CD4-positive, alpha-beta T cell treated with Interleukin-4 for 1 hour (primary cell): ENCODE results near the gene ELF3.
"Not testable (repeated sequence)": the region's sequence is repeated elsewhere in the genome, so short reads cannot be mapped to it uniquely, and the experiment has no call there.

Experiments
- DNase-seq, 2 donors: peaks; one replicate each; pipeline ENCODE4 v3.0.0-alpha.2; 2020 to 2022

ELF3 gene

DNA sequence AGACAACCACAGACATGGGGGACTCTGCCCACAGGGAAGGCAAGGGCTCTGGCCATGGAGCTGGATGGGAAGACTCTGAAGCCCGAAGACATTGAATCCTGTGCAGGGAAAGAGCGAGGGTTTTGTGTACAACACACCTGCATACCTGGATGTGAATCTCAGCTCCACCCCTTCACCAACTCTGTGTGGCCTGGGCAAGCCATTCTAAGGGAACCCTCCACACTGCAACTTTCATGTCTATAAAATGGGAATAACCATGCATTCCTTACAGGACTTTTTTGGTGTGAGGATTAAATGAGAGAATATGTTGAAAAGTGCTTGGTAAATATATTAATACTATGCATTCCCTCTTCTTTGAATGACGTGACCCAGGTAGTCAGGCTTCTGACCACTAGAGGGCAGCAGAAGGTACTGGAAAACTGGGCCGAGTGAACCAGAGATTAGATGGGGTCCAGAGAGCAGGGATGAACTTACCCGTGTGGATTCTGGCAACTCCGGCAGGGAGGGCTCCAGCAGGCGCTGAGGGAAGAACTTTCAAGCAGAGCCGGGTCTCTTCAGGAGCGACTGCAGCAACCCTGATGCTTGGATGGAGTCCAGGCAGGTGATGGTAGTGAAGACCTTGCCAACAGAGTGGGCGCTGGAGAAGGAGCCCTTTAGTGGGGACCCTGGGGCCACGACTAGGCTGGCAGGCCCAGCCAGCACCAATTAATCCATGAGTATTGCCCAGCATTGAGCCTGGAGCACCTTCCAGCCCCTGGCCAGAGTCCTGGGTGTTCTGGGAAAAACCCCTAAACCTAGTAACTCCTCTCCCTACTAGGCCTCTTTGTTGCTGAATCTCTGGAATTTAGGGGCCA, 834 bp upstream of the ELF3 start:
- peak; percentile 35 to 63 for DNase-seq

DNA sequence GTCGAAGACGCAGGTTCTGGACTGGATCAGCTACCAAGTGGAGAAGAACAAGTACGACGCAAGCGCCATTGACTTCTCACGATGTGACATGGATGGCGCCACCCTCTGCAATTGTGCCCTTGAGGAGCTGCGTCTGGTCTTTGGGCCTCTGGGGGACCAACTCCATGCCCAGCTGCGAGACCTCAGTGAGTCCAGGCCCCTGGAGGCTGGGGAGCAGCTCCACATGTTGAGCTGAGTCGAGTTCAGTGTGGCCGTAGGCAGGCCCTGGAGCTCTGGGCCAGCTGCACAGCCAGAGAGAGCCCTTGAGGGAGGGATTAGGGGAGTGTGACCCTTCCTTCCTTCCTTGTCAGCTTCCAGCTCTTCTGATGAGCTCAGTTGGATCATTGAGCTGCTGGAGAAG, 1.6 kb downstream of the ELF3 start:
- DNase-seq, result no peak

DNA sequence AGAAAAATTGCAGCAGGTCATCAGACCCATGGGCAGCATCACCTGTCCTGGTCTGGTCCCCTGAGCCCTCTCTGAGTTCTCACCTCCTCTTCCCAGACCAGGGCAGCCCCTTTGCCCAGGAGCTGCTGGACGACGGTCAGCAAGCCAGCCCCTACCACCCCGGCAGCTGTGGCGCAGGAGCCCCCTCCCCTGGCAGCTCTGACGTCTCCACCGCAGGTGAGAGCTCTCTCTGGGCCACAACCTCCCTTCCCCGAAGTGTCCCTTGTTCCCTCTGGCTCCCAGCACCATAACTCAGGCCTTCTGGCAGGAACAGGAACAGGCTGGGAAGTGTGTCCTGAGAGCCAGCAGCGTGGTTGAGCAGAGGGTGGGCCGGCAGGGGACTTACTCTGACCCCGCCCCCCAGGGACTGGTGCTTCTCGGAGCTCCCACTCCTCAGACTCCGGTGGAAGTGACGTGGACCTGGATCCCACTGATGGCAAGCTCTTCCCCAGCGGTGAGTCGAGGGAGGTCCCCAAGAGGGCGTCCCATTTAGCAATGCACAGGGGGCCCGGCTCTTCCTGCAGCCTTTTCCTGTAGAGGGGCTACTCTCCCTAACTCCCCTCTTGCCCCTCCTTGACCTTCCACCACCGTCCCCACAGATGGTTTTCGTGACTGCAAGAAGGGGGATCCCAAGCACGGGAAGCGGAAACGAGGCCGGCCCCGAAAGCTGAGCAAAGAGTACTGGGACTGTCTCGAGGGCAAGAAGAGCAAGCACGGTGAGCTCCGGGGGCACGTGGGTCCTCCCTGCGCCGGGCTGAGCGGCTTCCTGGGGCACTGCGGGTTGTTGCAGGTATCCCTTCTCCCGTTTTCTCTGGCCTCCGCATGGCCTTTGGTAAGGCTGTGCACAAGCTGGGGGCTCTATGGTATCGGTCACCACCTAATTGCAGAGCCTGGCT, 2.4 kb downstream of the ELF3 start:
- DNase-seq, result no peak

DNA sequence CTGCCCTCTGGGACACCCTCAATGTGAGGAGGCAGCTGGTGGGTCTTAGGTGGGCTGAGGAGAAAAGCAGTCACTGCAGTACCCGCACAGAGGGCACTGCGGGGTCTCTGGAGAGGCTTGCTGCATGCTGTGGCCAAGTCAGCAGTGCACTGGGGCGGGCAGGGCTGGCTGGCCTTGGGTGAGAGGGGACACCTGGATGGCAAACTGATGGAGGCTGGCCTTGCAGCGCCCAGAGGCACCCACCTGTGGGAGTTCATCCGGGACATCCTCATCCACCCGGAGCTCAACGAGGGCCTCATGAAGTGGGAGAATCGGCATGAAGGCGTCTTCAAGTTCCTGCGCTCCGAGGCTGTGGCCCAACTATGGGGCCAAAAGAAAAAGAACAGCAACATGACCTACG, 3.2 kb downstream of the ELF3 start:
- DNase-seq, result no peak

DNA sequence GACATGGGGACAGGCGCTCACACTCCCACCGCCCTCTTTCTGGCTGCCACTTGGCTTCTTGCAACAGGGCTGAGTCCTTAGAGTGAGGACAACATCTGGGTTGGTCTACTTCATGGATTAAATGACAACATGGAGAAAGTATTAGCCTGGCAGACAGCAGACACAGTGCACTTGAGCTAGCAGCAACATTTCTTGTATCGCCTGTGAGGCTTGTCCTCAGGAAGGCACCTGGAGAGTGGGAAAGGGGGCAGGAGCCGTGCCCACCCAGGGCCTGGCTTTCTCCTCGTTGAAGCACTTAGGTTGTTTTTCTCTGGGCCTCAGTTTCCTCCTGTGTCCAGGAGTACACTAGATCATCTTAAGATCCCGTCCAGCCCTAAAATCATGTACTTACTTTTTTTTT, 3.7 kb downstream of the ELF3 start:
- DNase-seq, result no peak

DNA sequence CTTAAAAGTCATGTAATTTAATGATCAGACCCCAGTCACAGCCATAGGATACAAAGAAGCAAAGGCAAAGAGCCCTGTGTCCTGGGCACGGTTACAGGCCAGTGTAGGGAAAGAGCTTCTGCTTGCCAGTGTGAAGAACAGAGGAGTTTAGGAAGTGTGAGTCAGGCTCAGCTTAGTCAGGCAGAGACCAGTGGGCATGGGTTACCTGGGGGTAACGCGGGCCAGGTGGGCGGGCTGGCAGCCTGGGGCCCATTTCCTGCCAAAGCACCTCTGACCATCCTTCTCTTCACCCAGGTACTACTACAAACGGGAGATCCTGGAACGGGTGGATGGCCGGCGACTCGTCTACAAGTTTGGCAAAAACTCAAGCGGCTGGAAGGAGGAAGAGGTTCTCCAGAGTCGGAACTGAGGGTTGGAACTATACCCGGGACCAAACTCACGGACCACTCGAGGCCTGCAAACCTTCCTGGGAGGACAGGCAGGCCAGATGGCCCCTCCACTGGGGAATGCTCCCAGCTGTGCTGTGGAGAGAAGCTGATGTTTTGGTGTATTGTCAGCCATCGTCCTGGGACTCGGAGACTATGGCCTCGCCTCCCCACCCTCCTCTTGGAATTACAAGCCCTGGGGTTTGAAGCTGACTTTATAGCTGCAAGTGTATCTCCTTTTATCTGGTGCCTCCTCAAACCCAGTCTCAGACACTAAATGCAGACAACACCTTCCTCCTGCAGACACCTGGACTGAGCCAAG, 4.7 kb downstream of the ELF3 start:
- no peak for DNase-seq

DNA sequence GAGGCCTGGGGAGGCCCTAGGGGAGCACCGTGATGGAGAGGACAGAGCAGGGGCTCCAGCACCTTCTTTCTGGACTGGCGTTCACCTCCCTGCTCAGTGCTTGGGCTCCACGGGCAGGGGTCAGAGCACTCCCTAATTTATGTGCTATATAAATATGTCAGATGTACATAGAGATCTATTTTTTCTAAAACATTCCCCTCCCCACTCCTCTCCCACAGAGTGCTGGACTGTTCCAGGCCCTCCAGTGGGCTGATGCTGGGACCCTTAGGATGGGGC, 5.2 kb downstream of the ELF3 start:
- DNase-seq, result no peak

DNA sequence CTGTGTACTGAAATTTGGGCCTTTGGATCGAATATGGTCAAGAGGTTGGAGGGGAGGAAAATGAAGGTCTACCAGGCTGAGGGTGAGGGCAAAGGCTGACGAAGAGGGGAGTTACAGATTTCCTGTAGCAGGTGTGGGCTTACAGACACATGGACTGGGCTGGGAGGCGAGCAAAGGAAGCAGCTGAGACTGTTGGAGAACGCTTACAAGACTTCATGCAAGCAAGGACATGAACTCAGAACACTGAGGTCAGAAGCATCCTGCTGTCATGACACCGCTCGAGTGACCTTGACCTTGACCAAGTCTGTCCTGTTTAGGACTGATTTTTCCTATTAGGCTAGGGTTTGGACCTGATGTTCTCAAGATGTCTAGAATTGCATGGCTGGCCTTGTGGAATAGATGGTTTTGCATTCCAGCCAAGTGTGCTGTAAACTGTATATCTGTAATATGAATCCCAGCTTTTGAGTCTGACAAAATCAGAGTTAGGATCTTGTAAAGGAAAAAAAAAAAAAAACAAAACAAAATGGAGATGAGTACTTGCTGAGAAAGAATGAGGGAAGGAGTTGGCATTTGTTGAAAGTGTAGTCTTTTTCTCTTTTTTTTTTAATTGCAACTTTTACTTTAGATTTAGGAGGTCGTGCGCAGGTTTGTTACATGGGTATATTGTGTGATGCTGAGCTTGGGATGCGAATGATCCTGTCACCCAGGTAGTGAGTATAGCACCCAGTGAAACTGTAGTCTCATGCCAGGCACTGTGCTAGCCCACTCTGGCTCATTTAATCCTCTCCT, 5.8 kb downstream of the ELF3 start:
- no peak for DNase-seq

DNA sequence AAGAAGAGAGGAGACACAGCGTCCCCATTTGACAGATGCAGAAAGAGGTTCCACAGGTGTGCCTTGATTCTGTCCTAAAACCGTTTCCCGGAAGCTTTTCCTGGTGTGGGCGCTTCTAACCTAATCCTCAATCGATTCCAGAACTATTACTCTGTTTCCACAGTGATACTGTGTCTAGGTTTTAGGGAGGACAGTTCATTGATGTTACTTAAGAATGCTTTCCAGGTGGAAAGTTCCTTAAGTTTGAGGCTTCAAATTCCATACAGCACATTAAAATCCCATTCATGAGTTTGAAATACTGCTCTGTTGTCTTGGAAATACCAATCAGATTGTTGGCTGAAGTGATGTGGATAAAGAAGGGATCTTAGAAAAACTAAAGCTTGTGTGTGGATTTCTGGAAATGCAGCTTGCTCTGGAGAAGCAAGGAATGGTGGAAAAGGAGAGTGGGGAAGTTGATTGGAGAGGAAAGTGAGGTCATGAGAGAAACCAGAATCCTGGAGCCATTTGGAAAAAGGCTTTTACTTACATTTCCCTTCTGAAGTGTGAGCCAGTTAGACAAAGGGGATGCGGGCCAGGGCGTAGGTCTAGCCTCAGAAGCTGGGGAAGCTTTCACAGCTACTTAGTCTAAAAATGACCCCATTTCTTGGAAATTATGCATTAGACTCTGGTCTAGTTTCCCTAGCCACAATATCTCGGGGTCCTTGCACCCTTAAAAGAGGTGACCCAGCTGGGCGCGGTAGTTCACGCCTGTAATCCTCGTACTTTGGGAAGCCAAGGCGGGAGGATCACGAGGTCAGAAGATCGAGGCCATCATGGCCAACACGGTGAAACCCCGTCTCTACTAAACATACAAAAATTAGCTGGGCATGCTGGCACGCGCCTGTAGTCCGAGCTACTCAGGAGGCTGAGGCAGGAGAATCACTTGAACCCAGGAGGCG, 6.7 kb downstream of the ELF3 start:
- DNase-seq, result no peak

DNA sequence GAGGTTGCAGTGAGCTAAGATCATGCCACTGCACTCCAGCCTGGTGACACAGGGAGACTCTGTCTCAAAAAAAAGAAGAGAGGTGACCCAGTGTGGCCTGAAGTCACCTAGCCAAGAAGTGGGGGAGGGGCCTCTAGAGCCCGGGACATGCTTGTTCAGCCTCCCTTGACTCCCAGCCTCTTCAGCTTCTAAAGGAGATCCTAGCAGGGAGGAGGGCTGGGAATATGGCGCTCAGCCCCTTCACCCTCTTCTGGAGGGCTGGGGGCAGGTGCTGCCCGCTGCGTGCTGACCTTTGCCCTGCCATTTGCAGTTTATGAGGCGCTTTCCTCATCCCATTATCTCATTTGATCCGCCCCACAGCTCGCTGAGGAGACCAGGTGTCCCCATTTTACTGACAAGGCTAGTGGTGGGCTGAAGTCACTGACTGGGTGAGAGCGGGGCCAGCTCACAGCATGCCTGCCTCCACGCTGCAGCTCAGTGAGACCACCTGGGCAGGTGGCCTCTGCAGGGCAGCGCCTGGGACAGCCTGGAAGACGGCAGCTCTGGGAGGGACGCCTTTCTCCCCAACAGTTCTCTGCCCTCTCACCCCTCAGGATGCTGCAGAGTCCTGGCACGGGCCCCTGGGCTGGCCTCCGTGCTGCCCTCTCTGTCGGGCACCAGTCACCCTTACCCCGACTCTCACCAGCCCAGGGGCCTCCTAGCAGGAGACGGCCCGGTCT, 7.5 kb downstream of the ELF3 start:
- no peak for DNase-seq

DNA sequence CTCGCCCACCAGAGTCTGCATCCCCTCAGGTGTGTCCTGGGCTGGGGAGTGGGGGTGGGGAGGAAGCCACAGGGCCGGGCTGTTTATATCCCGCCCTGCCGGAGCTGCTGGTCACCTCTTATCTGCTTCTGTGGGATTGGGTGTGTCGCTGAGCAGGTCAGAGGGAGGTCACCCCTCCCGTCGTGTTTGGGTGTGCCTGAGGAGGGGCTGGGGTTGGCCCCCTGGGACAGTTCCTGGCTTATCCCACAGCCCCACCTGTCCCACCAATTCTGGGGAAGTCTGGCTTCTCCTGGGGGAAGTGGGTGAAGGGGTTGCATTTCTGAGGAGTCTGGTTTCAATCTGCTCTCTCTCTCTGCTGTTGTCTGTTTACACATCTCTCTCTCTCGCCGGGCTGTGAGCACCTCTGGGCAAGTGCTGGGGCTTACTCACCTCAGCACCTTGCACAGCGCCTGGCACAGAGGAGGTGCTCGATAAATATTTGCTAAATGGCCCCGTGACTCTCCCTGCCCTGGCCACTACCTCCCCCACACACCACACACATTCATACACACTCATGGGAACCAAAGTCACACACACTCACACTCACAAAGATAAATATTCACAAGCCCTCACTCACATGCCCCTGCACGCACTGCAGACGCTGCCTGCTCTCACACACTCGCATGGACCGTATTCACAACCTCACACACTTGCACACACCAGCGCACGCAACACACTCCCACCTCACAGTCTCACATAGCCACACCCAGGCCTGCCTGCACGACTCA, 8.3 kb downstream of the ELF3 start:
- no peak for DNase-seq

DNA sequence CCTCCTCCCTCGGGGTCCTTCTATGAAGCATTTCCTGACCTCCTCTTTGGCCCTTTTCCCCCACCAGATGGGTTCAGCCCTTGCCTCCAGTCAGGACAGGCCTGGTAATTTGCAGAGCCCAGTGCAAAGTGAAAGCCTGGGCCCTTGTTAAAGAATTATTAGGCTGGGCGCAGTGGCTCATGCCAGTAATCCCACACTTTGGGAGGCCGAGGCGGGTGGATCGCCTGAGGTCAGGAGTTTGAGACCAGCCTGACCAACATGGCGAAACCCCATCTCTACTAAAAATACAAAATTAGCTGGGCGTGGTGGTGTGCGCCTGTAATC, 8.8 kb downstream of the ELF3 start:
- DNase-seq, result not testable (repeated sequence)

DNA sequence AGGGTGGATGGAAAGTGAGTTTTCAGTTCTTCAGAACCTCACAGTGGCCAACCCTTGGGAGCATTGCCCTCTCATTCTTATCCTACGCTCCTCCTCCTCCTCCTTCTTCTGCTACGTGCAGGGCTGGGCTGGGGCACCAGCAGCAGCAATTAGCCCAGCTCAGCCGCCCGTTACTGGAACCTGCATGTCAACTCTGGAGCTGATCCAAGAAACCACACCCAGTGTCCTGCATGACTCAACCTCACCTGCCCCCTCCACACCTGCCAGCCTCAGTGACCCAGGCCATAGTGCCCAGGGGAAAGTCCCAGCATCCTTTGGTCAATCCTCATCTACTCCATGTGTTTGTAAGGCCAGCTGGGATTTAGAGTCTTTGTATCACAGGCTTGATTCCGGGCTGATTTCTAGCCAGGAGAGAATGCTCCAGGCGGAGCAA, 12.6 kb downstream of the ELF3 start:
- no peak for DNase-seq

DNA sequence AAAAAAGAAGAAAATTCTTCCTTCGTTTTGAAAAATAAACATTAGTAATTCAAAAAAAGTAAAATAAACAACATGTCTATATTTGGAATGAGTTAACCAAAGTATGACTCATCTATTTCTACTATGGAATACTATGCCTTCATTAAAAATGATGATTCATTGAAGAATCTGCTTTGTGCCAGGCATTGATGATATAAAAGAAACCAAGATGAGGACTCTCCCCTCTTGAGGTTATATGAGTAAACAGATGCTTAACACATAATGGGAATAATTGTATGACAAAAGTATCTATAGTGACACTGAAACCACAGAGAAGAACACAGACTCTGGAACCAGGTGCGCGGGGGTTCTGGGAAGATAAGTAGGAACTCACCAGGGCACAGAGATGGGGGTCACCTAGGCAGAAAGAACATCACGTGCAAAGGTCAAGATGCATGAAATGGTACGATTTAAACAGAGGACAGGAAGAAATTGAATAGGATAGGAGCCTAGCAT, 18.8 kb downstream of the ELF3 start:
- no peak for DNase-seq

DNA sequence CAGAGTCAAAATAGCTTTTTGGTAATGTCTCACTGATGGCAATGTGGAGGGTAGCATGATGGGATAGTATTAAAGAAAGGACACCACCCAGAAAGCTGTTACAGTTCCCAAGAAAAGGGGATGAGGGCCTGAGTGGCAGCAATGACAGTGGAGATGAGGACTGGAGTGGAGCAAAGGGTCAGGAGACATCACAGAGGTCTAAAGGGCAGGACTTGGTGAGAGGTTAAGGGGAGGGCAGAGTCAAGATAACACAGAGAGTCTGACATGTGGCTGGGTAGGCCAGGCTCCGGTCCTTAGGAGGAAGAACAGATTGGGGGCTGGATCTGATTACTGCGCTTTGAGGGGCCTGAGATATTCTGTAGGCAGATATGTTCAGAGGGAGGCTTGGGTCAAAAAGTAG, 19.3 kb downstream of the ELF3 start:
- no peak for DNase-seq

DNA sequence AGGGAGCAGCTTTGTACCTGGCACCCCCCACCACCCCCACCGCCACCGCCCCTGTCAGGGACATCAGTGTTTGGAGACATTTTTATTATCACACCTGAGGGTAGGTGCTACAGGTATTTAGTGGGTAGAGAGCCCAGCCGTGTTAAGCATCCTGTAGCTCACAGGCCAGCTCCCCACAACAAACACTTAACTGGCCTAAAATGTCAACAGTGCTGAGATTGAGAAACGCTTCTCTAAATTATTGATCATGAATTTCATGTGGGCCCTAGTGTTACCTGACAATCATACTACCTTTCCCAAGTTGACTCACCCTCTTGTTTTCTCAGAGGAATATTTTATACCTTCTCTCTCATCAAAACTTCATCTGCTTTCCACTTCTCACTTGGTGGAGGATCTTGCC, 21.4 kb downstream of the ELF3 start:
- DNase-seq, result no peak

DNA sequence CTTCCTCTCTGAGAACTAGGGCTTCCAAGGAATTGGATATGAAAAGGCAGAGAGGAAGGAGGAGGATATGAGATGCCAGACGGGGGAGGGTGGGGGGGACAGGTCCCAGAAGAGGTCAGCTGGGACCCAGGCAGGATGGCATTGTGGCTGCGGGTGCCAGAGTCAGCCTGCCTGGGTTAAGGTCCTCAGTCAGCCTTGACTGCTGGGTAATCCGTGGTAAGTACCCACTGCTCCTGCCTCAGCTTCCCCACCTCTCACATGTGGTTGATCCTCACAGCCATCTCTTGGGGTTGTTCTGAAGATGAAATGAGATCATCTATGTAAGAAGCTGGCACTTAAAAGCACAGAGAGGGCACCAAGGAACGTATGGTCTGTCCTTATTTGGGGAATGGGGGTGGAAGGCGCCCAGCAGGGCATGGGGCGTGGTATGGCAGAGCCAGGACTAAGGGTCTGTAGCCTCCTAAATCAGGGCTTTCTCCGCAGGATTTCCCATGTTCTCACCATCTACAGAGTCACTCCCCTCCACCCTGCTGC, 23.8 kb downstream of the ELF3 start:
- DNase-seq, result no peak

DNA sequence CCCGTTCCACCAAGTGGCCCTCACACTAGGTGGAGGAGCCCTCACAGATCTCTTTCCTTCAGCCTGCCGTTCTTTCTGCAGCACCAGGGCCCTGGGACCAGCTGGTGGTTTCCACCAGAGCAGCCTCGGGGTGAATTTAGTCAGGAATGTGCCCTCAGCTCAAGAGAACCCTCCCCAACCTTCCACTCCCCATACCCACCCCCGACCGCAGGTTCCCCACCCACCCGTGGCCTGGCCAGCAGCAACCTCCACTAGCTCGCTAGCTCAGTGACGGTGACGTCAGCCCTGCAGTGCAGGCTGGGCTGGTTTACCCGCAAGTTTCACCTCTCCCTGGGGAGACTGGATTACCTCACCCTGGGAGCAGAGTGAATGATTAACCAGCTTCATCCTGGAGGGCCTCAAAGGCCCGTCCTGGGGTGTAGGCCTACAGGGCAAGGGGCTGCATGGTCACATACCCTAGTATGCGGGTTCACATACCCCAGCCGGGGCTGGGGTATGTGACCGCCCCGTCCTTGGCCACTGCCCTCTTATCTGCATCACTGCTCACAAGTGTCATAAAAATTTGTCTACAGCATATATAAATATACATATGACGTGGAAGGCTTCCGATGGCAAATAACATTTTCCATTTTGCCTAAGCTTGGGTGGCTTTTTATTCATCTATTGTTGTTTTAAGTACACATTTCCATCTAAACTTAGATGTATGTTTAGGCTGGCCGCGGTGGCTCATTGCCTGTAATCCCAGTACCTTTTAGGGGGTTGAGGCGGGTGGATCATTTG, 24.5 kb downstream of the ELF3 start:
- DNase-seq, result no peak
